ENCODE data around the gene MCOLN3. TPM values are rescaled to one million over a fixed set of nuclear protein-coding genes. Genes with fewer than 3 reads are reported as not detected.
"Not testable (repeated sequence)": the region's sequence is repeated elsewhere in the genome, so short reads cannot be mapped to it uniquely, and the experiment has no call there.

The MCOLN3 gene
- polyA plus RNA-seq, 4 donors = 1.2 to 192 (median 2.6) TPM

DNA sequence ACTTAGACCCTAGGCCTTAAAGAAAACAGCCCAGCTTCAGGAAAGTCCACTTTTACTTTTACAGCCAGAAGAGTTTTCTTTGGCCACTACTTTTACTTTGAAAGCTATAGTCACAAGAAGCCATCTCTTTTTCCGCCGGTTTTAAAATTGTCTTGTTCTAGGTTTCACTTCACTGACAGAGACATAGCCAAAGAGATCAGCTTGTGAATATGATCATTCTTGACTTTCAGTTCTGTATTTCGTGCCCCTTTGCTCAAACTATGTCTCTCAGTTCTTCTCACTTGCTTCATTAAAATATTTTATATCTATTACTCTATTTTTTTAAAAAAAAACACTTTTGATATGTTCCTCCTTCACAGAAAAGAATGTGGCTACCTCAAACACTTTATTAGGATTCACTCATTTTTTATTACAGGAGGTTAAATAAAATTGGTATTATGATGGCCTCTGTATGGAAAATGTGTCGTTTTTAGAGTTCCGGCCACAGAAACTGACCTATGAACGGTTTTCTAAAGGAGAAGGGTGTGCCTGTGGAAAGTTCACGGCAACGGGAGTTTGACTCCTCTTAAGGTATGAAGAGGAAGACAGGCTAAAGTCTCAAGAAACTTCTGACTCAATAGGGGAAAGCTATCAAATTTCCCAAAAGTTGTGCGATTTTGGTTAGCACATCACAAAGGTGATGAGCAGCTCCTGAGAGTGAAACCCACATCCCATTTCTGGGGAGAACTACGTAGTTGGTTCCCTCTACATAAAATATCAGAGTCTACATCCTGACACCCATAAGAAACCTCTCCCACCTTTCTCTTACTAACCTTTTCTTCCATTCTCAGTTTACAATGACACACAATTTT is 52.6 kb downstream of the MCOLN3 start:
- 43 to 63% (median 48%) methylated on average over 10 of the region's 10 CpGs for WGBS, 3 donors
- DNase-seq (peak in 1 of 2 donors; percentile 32), FAIRE-seq (no peak)
- Histone ChIP-seq H3K27me3 (ENCODE audit: control insufficient read depth in 3 of 3, insufficient read depth in 3 of 3, low read length in 3 of 3) (peaks cover 2 to 52% (median 5%) of the 10 kb centered on the region in 3 donors), H3K27ac (ENCODE audit: low read depth in 1 of 3, low read length in 2 of 3) (no peak overlapping the region), H3K36me3 (ENCODE audit: control insufficient read depth in 3 of 3, insufficient read depth in 2 of 3, low read depth in 1 of 3, low read length in 3 of 3) (no peaks in the 10 kb centered on the region), H3K4me1 (ENCODE audit: control insufficient read depth in 3 of 3, insufficient read depth in 2 of 3, low read depth in 1 of 3, low read length in 2 of 3) (peaks cover 0 to 9% (median 2%) of the 10 kb centered on the region in 3 donors), H3K9me3 (ENCODE audit: control insufficient read depth in 2 of 2, insufficient read depth in 1 of 2, low read depth in 1 of 2, low read length in 1 of 2) (no peaks in the 10 kb centered on the region), H3K4me3 (ENCODE audit: low read depth in 1 of 3, low read length in 3 of 3) (no peak overlapping the region)

DNA sequence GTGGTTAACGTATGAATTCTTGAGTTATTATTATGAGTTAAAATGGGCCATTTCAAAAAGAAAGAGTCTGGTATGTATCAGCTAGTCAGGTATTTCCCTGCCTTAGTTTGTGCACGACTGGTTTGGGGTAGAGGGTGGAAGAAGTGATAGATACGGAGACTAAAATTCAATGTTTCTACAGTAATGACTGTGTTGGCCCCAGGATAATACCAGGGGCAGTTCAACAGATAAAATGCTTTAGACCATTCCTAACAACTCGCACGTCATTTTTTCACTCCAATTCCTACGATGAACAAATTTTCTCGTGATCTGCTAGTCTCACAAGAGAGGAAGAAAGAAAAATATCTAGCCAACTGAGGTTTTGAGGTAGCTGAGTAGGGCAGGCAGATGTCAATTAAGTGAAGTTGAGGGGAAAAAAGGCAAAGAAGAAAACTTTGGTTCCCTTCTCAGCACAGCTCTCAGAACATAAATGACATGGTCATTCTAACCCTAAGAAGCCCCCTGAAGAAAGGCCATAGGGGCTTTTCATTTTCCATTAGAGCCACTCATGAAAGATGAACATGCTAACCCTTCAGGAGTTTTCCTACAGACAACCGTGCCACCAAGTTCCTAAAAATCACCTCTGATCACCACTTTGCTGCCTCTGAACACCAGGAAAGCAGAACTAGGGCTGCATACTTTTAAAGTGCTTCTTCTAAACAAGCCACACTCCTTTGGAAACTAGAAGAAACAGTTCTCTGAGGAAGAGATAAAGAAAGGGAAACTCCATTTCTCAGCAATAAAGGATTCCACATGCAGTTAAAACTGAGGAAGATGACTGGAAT is 57.0 kb downstream of the MCOLN3 start:
- Histone ChIP-seq H3K36me3 (ENCODE audit: control insufficient read depth in 3 of 3, insufficient read depth in 2 of 3, low read depth in 1 of 3, low read length in 3 of 3) (no peaks in the 10 kb centered on the region), H3K27ac (ENCODE audit: low read depth in 1 of 3, low read length in 2 of 3) (no peak overlapping the region), H3K9me3 (ENCODE audit: control insufficient read depth in 2 of 2, insufficient read depth in 1 of 2, low read depth in 1 of 2, low read length in 1 of 2) (no peaks in the 10 kb centered on the region), H3K27me3 (ENCODE audit: control insufficient read depth in 3 of 3, insufficient read depth in 3 of 3, low read length in 3 of 3) (peaks cover 0 to 19% (median under 1%) of the 10 kb centered on the region in 3 donors), H3K4me1 (ENCODE audit: control insufficient read depth in 3 of 3, insufficient read depth in 2 of 3, low read depth in 1 of 3, low read length in 2 of 3) (no peaks in the 10 kb centered on the region), H3K4me3 (ENCODE audit: low read depth in 1 of 3, low read length in 3 of 3) (no peak overlapping the region)
- WGBS, 3 donors = 56 to 70% (median 68%) methylated on average over 8 of the region's 8 CpGs
- DNase-seq (no peak), FAIRE-seq (no peak)

GRCh38 chr1:84988588-84988987 is 59.7 kb downstream of the MCOLN3 start:
- H3K9me3 ChIP-seq (ENCODE audit: control insufficient read depth in 2 of 2, insufficient read depth in 1 of 2, low read depth in 1 of 2, low read length in 1 of 2) = no peaks in the 10 kb centered on the region
- FAIRE-seq (no peak), DNase-seq (no peak)
- H3K27ac ChIP-seq (ENCODE audit: low read depth in 1 of 3, low read length in 2 of 3) = no peak overlapping the region
- H3K4me3 ChIP-seq (ENCODE audit: low read depth in 1 of 3, low read length in 3 of 3) = no peak overlapping the region
- H3K4me1 ChIP-seq (ENCODE audit: control insufficient read depth in 3 of 3, insufficient read depth in 2 of 3, low read depth in 1 of 3, low read length in 2 of 3) = no peaks in the 10 kb centered on the region
- peaks cover 0 to 5% (median 0%) of the 10 kb centered on the region in 3 donors for H3K27me3 ChIP-seq (ENCODE audit: control insufficient read depth in 3 of 3, insufficient read depth in 3 of 3, low read length in 3 of 3)
- no peaks in the 10 kb centered on the region for H3K36me3 ChIP-seq (ENCODE audit: control insufficient read depth in 3 of 3, insufficient read depth in 2 of 3, low read depth in 1 of 3, low read length in 3 of 3)
- WGBS, 3 donors = 47 to 72% (median 55%) methylated on average over 2 of the region's 2 CpGs

- H3K9me3 ChIP-seq (ENCODE audit: control insufficient read depth in 2 of 2, insufficient read depth in 1 of 2, low read depth in 1 of 2, low read length in 1 of 2); H3K4me1 ChIP-seq (ENCODE audit: control insufficient read depth in 3 of 3, insufficient read depth in 2 of 3, low read depth in 1 of 3, low read length in 2 of 3); H3K27me3 ChIP-seq (ENCODE audit: control insufficient read depth in 3 of 3, insufficient read depth in 3 of 3, low read length in 3 of 3); H3K4me3 ChIP-seq (ENCODE audit: low read depth in 1 of 3, low read length in 3 of 3); H3K36me3 ChIP-seq (ENCODE audit: control insufficient read depth in 3 of 3, insufficient read depth in 2 of 3, low read depth in 1 of 3, low read length in 3 of 3); FAIRE-seq; H3K27ac ChIP-seq (ENCODE audit: low read depth in 1 of 3, low read length in 2 of 3); DNase-seq: not testable (repeated sequence)
- 79 to 82% (median 80%) methylated on average over 3 of the region's 3 CpGs for WGBS, 3 donors
Observed at GRCh38 chr1:84986561-84986960, 61.7 kb downstream of the MCOLN3 start.

DNA sequence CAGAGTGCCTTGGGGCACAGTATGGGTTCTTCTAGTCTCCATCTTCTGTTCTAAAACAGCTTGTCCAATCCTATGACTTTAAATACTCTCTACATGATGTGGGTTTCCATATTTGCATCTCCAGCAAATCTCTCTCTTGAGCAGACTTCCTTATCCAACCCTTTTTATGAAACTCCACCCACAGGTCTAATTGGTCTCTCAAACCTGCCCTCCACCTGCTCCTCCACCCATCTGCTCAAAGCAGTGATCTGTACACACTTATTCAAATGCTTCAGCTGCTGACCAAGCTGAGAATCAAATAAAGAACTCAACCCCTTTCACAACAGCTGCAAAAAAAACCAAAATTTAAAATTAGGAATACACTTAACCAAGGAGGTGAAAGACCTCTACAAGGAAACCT is 62.9 kb downstream of the MCOLN3 start:
- H3K36me3 ChIP-seq (ENCODE audit: control insufficient read depth in 3 of 3, insufficient read depth in 2 of 3, low read depth in 1 of 3, low read length in 3 of 3) = no peaks in the 10 kb centered on the region
- no peak overlapping the region for H3K4me3 ChIP-seq (ENCODE audit: low read depth in 1 of 3, low read length in 3 of 3)
- H3K27me3 ChIP-seq (ENCODE audit: control insufficient read depth in 3 of 3, insufficient read depth in 3 of 3, low read length in 3 of 3) = no peaks in the 10 kb centered on the region
- H3K27ac ChIP-seq (ENCODE audit: low read depth in 1 of 3, low read length in 2 of 3) = no peak overlapping the region
- no peaks in the 10 kb centered on the region for H3K4me1 ChIP-seq (ENCODE audit: control insufficient read depth in 3 of 3, insufficient read depth in 2 of 3, low read depth in 1 of 3, low read length in 2 of 3)
- FAIRE-seq (no peak), DNase-seq (no peak)
- no peaks in the 10 kb centered on the region for H3K9me3 ChIP-seq (ENCODE audit: control insufficient read depth in 2 of 2, insufficient read depth in 1 of 2, low read depth in 1 of 2, low read length in 1 of 2)

DNA sequence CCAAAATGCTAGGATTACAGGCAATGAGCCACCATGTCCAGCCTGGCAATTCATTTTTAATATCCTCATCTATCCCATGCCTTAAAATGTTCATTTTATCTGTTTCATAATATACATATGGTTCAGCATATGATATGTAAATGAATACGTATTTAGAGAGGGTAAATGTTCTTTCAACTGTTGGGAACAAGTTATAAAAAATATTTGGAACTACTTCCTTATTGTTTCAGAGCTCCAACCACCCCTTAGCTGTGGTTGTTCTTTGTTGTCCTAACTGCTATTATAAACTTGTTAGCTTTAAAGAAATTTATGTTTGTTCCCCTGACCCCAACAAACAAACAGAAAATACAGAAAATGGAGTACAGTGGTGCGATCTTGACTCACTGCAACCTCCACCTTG is 65.9 kb downstream of the MCOLN3 start:
- Histone ChIP-seq H3K27me3 (ENCODE audit: control insufficient read depth in 3 of 3, insufficient read depth in 3 of 3, low read length in 3 of 3) (no peaks in the 10 kb centered on the region), H3K4me3 (ENCODE audit: low read depth in 1 of 3, low read length in 3 of 3) (no peak overlapping the region), H3K36me3 (ENCODE audit: control insufficient read depth in 3 of 3, insufficient read depth in 2 of 3, low read depth in 1 of 3, low read length in 3 of 3) (no peaks in the 10 kb centered on the region), H3K4me1 (ENCODE audit: control insufficient read depth in 3 of 3, insufficient read depth in 2 of 3, low read depth in 1 of 3, low read length in 2 of 3) (no peaks in the 10 kb centered on the region), H3K9me3 (ENCODE audit: control insufficient read depth in 2 of 2, insufficient read depth in 1 of 2, low read depth in 1 of 2, low read length in 1 of 2) (no peaks in the 10 kb centered on the region), H3K27ac (ENCODE audit: low read depth in 1 of 3, low read length in 2 of 3) (no peak overlapping the region)
- WGBS, 3 donors = 63 to 84% (median 69%) methylated on average over 2 of the region's 2 CpGs
- no peak for FAIRE-seq
- no peak for DNase-seq

- no peaks in the 10 kb centered on the region for H3K36me3 ChIP-seq (ENCODE audit: control insufficient read depth in 3 of 3, insufficient read depth in 2 of 3, low read depth in 1 of 3, low read length in 3 of 3)
- DNase-seq = no peak
- H3K9me3 ChIP-seq (ENCODE audit: control insufficient read depth in 2 of 2, insufficient read depth in 1 of 2, low read depth in 1 of 2, low read length in 1 of 2) = no peaks in the 10 kb centered on the region
- FAIRE-seq = no peak
- no peak overlapping the region for H3K4me3 ChIP-seq (ENCODE audit: low read depth in 1 of 3, low read length in 3 of 3)
- H3K27ac ChIP-seq (ENCODE audit: low read depth in 1 of 3, low read length in 2 of 3) = no peak overlapping the region
- WGBS, 3 donors = 50 to 53% (median 52%) methylated on average over 2 of the region's 2 CpGs
- no peaks in the 10 kb centered on the region for H3K27me3 ChIP-seq (ENCODE audit: control insufficient read depth in 3 of 3, insufficient read depth in 3 of 3, low read length in 3 of 3)
- peaks cover 0 to 4% (median 2%) of the 10 kb centered on the region in 3 donors for H3K4me1 ChIP-seq (ENCODE audit: control insufficient read depth in 3 of 3, insufficient read depth in 2 of 3, low read depth in 1 of 3, low read length in 2 of 3)
Observed at GRCh38 chr1:84975035-84975434, 73.3 kb downstream of the MCOLN3 start.

DNA sequence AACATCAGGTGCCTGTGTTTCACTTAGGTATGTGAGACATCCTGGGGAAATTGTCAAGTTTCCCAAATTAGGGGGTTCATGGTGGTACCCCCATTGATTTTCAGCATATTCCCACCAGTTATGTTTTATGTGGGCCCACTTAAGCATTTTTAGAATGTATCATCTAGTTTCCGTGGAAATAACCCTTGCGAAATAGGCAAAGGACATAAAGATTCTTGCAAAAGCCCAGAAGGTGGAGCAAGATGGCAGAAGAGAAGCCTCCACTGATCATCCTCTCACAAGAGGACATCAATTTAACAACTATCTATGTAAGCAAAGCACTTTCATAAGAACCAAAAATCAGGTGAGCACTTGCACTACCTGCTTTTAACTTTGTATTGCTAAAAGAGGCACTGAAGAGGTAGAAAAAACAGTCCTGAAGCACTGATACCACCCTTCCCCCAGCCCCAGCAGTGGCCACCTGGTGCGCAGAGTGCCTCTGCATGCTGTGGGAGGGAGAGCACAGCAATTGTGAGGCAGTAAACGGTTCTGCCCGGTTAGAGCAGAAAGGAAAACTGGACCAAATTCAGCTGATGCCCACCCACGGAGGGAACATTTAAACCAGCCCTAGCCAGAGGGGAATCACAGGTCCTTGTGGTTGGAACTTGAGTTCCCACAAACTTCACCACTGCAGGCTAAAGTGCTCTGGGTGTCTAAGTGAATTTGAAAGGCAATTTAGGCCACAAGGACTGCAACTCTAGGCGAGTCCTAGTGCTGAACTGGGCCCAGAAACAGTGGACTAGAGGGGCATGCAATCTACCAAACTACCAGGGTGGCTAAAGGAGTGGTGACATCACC is 74.6 kb downstream of the MCOLN3 start:
- Histone ChIP-seq H3K27ac (ENCODE audit: low read depth in 1 of 3, low read length in 2 of 3) (no peak overlapping the region), H3K4me1 (ENCODE audit: control insufficient read depth in 3 of 3, insufficient read depth in 2 of 3, low read depth in 1 of 3, low read length in 2 of 3) (peaks cover 0 to 4% (median 2%) of the 10 kb centered on the region in 3 donors), H3K27me3 (ENCODE audit: control insufficient read depth in 3 of 3, insufficient read depth in 3 of 3, low read length in 3 of 3) (no peaks in the 10 kb centered on the region), H3K36me3 (ENCODE audit: control insufficient read depth in 3 of 3, insufficient read depth in 2 of 3, low read depth in 1 of 3, low read length in 3 of 3) (no peaks in the 10 kb centered on the region), H3K4me3 (ENCODE audit: low read depth in 1 of 3, low read length in 3 of 3) (no peak overlapping the region), H3K9me3 (ENCODE audit: control insufficient read depth in 2 of 2, insufficient read depth in 1 of 2, low read depth in 1 of 2, low read length in 1 of 2) (no peaks in the 10 kb centered on the region)
- peak in 1 of 2 donors; percentile 13 for DNase-seq
- FAIRE-seq = no peak
- WGBS, 3 donors = 72 to 82% (median 73%) methylated on average over 7 of the region's 7 CpGs
